Stimulated activated CD4-positive, alpha-beta T cell treated with anti-CD3 and anti-CD28 coated beads, Interleukin-1b, Interleukin-23, amount 100 ng/mL, for 48 hours (primary cell): ENCODE results near the gene PSMC6.

Experiments
- DNase-seq: peaks from one replicate; pipeline ENCODE4 v3.0.0-alpha.2; 2020

Gene PSMC6

DNA sequence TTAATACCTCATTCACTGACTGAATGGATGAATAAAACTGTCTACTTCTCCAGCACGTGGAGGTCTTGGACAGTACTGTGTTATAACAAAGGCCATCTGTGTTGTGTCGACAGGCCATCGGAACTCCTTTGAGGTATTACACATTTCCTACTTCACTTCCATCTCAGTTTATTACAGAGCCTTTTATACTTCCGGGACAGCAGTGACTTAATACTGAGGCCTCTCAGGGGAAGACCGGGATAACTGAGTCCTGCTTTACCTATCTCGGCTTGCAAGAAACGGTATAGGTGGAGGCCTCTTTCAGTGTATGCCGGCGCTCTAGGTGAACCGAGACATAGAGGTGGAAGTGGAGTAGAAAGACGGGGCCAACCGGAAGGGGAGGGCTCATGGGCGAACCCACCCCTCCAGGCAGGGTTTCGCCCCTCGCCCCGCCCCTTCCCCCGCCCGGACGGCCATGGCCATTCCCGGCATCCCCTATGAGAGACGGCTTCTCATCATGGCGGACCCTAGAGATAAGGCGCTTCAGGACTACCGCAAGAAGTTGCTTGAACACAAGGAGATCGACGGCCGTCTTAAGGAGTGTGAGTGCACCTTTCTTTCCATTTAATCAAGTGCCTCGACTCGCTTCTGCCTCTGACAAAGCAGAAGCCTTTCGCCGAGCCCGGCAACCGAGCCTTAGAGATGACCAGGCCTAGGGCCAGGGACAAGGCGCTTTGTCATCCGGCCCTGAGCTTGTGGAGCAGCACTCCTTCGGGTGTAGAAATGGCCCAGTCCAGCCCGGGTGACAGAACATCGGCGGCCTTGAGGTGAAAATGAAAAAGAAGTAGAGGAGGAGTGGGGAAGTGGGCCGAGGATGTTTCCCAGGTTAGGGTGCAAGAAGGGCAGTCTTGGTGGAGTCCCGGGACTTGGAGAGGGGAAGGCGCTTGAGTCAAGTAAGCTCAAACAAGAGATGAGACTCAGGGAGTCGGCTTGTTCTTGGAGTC, at the start of gene PSMC6:
PSMC6 (plus strand) TSS at position 477 of the 983 bp plus-strand sequence; CDS start at position 497, 20 bp downstream.
- peak; percentile 94 for DNase-seq

DNA sequence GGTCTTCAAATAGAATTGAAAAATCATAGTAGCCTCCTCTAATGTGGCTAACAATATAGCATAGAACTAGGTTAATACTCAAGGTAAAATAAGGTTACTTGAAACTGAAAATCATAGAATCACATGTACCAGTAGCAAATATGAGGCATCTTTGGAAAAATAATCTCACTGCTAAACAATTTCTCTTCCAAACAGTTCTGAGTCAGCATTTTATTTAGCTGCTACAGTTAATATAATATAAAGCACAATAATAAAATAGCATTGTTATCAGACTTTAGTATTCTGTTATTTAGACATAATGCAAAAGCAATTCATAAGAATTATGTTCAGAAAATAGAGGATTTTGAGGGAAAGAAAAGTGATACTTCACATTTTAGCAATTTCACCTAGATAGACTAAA, 46.7 kb upstream of the PSMC6 start:
- no peak for DNase-seq

DNA sequence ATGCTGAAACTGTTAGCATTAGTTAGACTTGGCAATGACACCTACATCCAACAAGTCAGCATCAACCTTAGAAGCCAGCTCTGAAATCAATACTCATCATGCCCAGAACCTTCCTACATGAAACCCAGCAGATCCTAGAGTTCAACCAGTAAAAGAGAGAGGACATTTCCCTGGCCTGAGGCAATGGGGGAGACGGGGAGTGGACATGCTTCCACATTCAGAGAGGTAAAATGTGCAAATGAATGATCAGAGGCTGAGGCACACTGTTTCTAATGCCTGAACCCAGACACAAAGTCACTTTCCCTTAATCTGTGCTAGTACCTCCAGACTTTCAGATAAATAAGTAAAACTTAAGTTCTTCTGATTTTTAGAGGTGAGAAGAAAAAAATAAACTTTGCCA, 46.2 kb upstream of the PSMC6 start:
- no peak for DNase-seq

DNA sequence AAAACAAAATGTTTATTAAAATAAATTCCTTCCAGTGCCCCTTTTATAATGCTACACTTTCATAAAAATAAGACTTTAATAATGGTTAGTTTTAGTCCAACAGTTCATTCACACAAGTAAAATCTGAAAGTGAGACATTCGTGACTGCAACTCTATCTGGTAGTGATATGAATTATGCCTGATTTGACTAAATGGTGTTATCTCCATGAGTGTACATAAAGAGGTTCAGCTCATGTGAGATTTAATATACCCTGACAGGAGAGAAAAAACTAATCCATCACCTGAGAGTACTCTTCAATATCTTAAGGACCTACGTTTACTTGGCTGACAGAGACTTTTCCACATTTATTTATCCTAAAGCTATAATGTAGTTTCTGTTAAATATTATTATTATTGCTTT, 45.7 kb upstream of the PSMC6 start:
- DNase-seq, result no peak

DNA sequence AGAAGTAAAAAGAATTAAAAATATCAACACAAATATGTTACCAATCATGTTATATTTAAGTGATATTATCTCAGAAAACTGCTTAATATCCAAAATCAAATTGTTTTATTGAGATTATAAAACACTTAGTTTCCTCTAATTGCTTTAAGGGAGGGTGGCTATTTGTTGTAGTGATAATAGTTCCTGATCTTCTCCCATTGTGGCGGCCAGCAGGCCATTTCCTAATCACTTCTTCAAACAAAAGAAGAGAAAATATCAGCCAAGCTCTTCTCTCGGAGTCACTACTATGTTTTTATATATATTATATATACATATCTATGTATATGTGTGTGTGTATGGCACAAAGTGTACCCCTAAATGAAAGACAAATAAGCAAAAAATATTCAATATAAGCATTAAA, 43.1 kb upstream of the PSMC6 start:
- DNase-seq, result no peak

DNA sequence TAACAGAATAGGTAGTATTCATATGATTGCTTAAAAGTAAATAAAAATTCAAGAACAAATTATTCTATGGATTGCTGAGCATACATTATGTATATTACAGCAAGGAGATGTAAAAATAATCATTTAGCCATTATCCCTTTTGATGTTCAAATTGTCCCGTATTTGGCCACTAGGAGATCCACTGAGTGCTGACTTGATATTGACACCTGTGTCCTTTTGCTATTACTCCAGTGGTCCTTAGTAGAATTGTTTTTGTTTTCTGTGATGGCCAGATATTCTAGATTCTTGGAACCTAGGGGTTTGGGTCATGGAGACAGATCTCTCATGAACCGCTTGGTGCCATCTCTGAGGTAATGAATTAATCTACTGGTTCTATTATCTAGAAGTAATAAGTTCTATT, 28.4 kb upstream of the PSMC6 start:
- DNase-seq, result no peak

DNA sequence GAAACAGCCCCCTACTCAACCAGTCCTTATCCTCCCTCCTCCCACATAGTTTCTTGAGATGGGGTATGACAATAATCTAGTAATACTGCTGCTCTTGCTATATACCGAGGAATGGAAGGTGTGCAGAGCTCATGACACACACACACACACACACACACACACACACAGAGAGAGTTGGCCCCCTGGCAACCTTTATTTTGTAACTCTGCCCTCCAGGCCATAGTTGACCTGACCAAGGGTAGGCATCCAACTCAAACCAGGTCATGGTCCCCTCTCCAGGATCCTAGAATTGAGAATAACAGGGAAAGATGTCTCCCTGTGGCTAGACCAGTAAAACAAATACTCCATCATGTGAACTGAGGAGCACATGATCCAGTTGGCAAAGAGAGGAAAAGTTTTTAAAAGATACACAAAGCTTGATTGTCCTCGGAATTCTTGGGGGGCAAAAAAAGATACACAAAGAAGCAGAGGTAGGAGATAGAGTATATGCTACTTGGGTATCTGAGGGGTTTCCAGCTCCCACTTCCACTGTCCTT, 22.9 kb upstream of the PSMC6 start:
- no peak for DNase-seq

DNA sequence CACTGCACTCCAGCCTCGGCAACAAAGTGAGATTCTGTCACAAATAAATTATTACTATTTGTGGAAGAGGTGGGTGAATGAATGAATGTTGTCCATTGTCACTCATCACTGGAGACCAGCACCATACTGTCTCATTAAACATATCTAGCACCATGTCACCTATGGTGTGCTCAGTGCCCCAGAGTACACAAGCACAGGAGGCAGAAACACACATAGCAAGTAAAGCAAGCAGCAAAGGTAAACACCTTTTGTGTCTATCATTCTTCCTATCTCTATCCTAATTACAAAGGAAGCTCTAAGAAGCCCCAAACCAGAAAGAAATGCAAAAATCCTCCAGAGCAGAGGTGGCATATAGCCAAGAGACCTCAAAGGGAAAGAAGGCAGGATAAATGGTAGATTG, 20.8 kb upstream of the PSMC6 start:
- no peak for DNase-seq

DNA sequence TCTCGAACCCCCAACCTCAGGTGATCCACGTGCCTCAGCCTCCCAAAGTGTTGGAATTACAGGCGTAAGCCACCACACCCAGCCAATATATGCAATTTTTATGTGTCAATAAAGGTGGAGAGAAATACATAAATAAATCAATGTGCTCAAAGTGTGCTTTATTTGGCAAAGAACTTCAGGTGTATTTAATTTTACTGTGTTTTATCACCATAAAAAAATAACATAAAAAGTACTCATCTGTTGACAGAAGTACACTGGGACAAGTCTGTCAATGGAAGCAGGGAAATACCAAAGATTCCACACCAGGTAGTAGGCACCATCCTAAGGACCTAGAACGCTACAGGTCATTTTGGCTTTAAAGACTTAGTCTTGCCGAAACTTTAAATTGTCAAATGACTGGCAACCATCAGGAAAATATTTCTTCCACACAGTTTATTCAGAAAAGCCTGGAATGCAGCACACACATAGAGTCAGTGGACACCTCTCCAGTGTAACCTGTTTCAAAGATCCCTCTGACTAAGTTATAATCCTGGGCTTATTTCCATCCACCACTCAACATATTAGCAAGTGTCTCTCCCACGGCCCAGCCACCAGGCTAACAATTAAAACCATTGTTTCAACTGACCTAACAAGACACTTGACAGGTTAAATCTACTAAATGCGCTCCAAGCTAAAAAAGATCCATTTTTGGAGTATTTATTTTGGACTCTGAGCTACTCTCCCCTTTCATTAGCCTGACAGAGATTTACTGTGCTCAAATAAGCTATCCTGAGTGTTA, 15.8 kb upstream of the PSMC6 start:
- DNase-seq, result no peak

DNA sequence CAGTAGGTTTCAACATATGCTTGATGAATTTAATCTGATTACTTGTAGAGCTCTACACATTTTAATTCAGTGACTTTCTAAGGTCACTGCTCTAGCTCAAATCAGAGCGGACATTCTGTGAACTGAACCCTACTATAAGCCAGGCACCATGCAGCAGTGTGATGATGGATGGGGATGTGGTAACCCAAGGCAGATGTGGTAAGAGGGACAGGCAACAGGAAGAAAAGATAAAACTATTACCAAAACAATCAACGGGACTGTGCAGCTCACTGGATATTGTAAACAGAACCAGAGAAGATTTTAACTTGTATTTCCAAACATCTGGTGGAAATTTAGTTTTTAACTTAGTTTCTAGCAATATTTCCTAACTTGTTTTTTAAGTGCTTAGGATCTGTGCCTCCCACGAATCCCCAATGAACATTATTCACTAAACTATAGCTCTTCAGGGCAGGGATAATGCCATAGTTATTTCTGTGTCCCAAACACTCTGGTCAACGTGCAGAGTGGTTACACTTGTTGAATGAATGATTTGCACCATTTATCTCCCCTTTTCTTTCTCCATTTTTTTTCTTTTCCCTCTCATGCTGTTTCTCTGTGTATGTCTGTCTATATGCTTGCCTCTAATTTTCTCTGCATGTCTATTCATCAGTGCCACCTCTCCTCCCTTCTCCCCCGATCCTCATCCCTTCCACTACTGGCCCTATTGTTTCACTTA, 14.6 kb upstream of the PSMC6 start:
- DNase-seq, result no peak

DNA sequence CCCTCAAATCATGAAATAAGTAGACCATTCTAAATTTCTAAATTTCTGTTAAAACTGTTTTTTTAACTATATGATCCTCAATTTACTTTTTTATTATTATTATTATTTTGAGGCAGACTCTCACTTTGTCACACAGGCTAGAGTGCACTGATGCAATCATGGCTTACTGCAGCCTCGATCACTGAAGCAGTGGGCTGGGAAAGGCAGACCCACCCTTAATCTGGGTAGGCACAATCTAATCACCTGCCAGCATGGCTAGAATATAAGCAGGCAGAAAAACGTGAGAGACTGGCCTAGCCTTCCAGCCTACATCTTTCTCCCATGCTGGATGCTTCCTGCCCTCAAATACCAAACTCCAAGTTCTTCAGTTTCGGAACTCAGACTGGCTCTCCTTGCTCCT, 14.0 kb upstream of the PSMC6 start:
- no peak for DNase-seq

DNA sequence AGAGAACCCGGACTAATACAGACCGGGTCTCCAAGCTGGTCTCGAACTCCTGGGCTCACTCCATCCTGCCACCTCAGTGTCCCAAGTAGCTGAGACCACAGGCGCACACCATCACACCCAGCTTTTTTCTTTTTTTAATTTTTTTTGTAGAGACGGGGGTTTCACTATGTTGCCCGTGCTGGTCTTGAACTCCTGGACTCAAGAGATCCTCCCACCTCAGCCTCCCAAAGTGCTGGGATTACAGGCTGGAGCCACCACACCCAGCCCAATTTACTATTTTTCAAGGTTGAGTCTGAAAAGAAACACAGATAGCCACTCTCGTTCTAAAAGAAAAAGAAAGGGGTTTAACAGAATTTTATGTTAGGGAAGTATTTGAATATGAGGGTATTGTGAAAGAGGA, 13.5 kb upstream of the PSMC6 start:
- no peak for DNase-seq

DNA sequence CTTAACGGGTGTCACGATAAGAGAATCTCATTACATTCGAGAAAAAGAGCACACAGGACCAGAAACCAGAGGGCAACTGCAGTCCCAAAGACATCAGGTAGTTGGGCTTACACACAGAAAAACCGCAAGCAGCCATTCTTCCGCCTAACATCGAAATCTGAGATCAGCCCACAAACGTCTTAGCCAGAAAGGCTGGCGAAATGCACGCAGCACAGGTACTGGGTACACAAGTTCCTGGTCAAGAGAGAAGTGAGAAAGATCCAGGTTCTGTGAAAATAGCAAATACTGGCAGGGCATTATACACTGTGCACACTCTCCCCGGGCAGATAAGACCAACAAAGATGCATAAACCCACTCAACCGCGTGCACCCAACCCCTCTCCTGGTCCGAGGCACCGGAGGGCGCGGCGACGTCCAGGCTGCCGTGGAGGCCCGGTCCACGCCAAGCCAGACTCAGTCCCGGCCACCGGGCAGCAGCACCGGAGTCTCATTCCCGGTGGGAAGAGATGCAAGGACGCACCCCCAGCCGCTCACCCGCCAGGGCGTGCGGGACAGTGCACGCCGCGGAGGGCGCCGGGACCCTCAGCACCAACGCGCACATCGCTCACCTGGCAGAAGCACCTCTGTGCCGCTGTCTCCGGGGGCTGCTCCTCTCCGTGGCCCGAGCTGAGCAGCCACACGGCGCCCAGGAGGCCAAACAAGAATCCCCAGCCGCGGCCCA, 12.1 kb upstream of the PSMC6 start:
- DNase-seq, result peak; percentile 59

DNA sequence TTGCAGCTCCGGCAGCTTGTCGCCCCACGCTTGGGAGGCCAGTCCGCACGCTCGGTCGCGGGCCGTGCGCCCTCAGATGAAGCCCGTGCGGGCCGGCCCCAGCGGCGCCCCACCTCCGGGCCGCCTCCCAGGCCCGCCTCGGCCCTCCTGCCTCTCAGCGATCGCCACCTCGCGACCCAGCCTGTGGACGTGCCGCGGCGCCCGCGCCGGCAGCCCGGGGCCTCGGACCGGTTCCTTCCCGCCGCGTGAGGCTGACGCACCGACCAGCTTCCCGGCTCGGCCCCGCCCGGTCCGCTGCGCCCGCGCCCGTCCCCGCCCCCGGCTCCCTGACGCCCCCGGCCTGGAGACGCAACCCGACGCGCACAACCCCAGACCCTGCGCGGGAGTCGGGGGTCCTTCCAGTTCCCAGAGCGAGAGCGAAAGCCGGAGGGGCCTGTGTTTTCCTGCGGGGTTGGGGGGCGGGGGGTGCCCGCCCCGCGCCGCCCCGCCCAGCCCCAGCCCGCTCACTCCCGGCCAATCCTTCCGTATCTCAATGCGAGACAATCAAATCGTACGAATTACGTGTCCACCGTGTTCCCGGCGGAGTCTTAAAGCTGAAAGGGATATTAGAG, 11.4 kb upstream of the PSMC6 start, which contains the start of gene ERO1A:
ERO1A (minus strand) TSS at position 78 of the 611 bp plus-strand sequence; CDS start at position 1, 77 bp downstream.
- DNase-seq, result peak; percentile 68

DNA sequence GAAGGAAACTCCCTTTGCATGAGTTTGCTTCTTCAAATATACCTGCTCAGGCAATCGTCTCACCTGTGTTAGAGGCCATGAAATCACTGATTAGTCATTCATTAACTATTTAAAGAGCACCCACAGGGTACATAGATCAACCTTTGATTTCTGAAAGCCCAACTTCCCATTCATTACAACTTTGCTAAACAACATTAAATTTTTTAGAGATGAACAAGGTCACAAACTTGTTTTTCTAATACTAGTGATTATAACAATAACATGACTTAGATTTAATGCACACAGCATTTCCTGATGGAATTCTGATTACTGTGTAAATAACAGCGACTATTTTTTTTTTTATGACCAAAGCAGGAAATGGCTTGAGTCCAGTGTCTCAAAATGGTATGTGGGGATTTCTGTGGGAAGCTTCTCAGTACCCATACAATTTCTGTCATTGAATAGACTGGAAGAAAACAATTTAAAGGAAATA, 6.3 kb upstream of the PSMC6 start:
- no peak for DNase-seq

DNA sequence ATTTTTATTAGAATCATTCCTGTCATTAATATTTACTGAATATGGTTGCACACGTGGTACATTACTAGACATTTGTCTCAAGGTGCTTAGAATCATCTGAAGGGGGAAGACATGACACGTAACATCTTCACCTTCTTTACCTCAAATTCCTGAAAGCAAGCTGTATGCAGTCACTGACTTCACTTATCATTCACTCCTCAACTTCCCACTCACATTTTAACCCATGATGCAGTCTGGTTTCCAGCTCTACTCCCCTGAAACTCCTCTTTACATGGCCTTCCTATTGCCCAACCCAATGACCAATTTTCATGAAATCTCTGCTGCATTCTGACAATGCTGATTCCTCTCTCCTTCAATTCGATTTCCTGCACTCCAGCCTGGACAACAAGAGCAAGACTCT, 5.8 kb upstream of the PSMC6 start:
- no peak for DNase-seq

DNA sequence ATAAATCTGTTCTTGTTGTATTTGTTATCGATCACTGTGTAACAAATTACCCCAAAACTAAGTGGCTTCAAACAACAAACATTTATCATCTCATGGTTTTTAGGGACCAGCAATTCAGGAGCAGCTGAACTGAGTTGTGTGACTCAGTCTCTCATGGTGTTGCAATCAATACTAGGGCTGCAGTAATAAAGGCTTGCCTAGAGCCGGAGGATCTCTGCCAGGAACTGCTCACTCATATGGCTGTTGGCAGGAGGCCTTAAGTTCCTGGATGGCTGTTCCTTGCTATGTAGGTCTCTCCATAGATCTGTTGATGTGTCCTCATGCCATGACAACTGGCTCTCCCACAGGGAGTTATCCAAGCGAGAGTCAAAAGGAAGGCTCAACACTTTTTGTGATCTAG, 3.8 kb upstream of the PSMC6 start:
- DNase-seq, result no peak

DNA sequence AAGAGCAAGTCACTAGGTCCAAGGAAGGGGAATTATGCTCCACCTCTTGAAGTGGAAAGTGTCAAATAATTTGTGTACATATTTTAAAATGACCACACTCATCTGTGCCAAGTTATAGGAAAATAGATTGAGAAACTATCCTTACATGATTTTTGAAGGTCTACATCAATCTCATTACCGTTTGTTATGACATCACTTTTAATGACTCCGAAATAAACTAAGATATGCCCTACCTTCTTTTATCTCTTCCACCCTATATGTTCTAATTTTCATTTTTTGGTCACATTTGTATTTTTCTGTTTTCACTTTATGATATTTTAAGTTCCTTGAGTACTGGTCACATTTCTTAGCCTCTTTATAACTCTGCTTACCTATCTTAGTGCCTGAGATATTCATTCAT, 3.3 kb upstream of the PSMC6 start:
- DNase-seq, result no peak

DNA sequence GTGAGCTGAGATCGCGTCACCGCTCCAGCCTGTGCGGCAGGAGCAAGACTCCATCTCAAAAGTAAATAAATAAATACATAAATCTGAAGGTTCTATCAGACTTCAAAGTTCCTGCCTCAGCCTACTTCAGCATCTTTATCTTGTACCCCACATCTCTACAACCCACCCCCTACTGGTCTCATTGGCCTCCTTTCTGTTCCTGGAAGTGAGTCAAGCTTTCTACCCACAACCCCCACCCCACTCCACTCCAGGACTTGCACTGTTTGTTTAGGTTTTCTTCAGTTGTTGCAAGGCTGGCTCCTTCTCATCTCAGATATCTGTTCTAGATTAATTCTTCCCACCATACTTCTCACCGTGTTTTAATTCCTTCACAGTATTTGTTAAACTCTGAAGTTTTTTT, 714 bp upstream of the PSMC6 start:
- DNase-seq, result peak; percentile 47

DNA sequence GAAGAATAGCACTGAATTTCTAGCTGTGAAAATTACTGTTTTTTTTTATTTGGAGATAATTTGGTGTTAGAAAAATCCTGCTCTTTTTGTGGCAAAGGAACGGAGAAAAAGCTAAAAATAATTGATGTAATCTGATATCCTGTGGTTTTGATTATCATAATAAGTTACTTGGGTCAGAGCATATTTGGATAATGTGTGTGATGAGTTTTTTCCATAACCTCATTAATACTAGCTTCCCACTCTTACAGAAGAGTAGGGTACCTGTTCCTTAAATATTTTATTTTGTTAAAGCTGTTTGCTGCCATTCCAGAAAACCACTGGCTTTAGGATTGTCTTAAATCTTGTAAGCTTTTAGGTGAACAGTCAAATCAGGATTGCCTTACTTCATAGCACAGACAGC, 4.7 kb downstream of the PSMC6 start:
- no peak for DNase-seq

DNA sequence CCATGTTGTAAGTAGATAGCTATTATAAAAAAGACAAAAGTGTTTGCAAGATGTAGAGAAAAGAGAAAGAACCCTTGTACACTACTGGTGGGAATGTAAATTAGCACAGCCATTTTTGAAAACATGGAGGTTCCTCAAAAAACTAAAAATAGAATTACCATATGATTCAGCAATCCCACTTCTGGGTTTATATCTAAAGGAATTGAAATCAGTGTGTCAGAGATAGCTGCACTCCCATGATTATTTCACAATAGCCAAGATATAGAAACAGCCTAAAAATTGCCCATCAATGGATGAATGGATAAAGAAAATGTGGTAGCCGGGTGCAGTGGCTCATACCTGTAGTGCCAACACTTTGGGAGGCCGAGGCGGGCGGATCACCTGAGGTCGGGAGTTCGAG, 9.2 kb downstream of the PSMC6 start:
- DNase-seq, result no peak
